Measurements from ENCODE around the gene MMP17. TPM values are rescaled to one million over a fixed set of nuclear protein-coding genes. Genes with fewer than 3 reads are reported as not detected.
A peak's percentile ranks its signal among the peaks of the same experiment; 100 is the strongest.

Gene MMP17
- total and polyA plus RNA-seq, 2 donors (not counting 1 experiment from before 2014, with no cell fraction given): 14.8 to 140 TPM

- ChIA-PET CTCF (interaction anchor here (0.7 to 1.3 kb wide), 2 partner anchors 42 to 210 kb away, joined by 3 to 5 read pairs; no protein-coding TSS in a partner anchor), POLR2A (interaction anchor here (1.6 kb wide), 1 partner anchor 24 kb away, joined by 4 read pairs; no protein-coding TSS in a partner anchor)
- Histone ChIP-seq H3K79me2 (ENCODE audit: control insufficient read depth, insufficient read depth, low read length) (no peaks in the 10 kb centered on the region), H2AFZ (ENCODE audit: insufficient read depth, low read depth, low read length, poor library complexity, severe bottlenecking) (no peak overlapping the region), H3K4me3 (ENCODE audit: control extremely low read depth in 1 of 5, extremely low read depth in 1 of 5, insufficient read depth in 1 of 5, low read depth in 2 of 5, low read length in 4 of 5) (no peak overlapping the region), H3K4me1 (ENCODE audit: control insufficient read depth in 2 of 2, insufficient read depth in 2 of 2, low read length in 2 of 2) (peaks cover 16 to 23% of the 10 kb centered on the region in 2 donors), H3K27ac (ENCODE audit: low read length in 2 of 2) (peak overlapping the region in 1 of 2 donors; percentile 24), H3K9me3 (ENCODE audit: control extremely low read depth in 1 of 3, control insufficient read depth in 2 of 3, insufficient read depth in 1 of 3, low read length in 2 of 3) (peaks cover 0 to 6% (median 0%) of the 10 kb centered on the region in 3 donors), H3K9ac (ENCODE audit: low read length) (no peak overlapping the region), H4K20me1 (ENCODE audit: control insufficient read depth, insufficient read depth, low read length, poor library complexity, severe bottlenecking) (no peaks in the 10 kb centered on the region), H3K27me3 (replicated peaks in 1 of 4; ENCODE audit: control extremely low read depth in 1 of 4, control insufficient read depth in 3 of 4, insufficient read depth in 4 of 4, low read length in 3 of 4) (no peaks in the 10 kb centered on the region), H3K4me2 (replicated peaks; ENCODE audit: low read depth, low read length, poor library complexity, severe bottlenecking) (peak overlapping the region; percentile 66), H3K36me3 (replicated peaks in 1 of 2; ENCODE audit: control extremely low read depth in 1 of 2, control insufficient read depth in 1 of 2, extremely low read depth in 1 of 2, insufficient read depth in 2 of 2, low read length in 1 of 2) (peaks cover 0 to 42% of the 10 kb centered on the region in 2 experiments)
- WGBS (ENCODE audit: insufficient coverage): 98% methylated on average over 25 of the region's 28 CpGs
- Mint-ChIP-seq H3K27ac (no peak overlapping the region), H3K4me1 (peaks cover 27% of the 10 kb centered on the region), H3K27me3 (no peaks in the 10 kb centered on the region), H3K4me3 (no peak overlapping the region), H3K9me3 (ENCODE audit: insufficient read depth) (no peaks in the 10 kb centered on the region)
- ATAC-seq (ENCODE audit: low read depth) (no peak), DNase-seq (no peak)
- intact Hi-C loops (cut with micrococcal nuclease): no loop called here
- no peak for TF ChIP-seq CTCF (IDR thresholded peaks at IDR 0.05)
- TF ChIP-seq EZH2 (IDR thresholded peaks at IDR 0.05; ENCODE audit: borderline replicate concordance, insufficient read depth, low read depth, low read length, poor library complexity, severe bottlenecking): no peak
Observed at GRCh38 chr12:131796754-131797587, 31.2 kb upstream of the MMP17 start.

- Mint-ChIP-seq H3K4me1 (peaks cover 27% of the 10 kb centered on the region), H3K27me3 (no peaks in the 10 kb centered on the region), H3K27ac (no peak overlapping the region), H3K9me3 (ENCODE audit: insufficient read depth) (no peaks in the 10 kb centered on the region), H3K4me3 (no peak overlapping the region)
- Histone ChIP-seq H2AFZ (ENCODE audit: insufficient read depth, low read depth, low read length, poor library complexity, severe bottlenecking) (no peak overlapping the region), H3K79me2 (ENCODE audit: control insufficient read depth, insufficient read depth, low read length) (no peaks in the 10 kb centered on the region), H3K4me3 (ENCODE audit: control extremely low read depth in 1 of 5, extremely low read depth in 1 of 5, insufficient read depth in 1 of 5, low read depth in 2 of 5, low read length in 4 of 5) (no peak overlapping the region), H3K27me3 (replicated peaks in 1 of 4; ENCODE audit: control extremely low read depth in 1 of 4, control insufficient read depth in 3 of 4, insufficient read depth in 4 of 4, low read length in 3 of 4) (no peaks in the 10 kb centered on the region), H3K27ac (ENCODE audit: low read length in 2 of 2) (no peak overlapping the region), H3K9ac (ENCODE audit: low read length) (no peak overlapping the region), H4K20me1 (ENCODE audit: control insufficient read depth, insufficient read depth, low read length, poor library complexity, severe bottlenecking) (no peaks in the 10 kb centered on the region), H3K9me3 (ENCODE audit: control extremely low read depth in 1 of 3, control insufficient read depth in 2 of 3, insufficient read depth in 1 of 3, low read length in 2 of 3) (peaks cover 0 to 6% (median 0%) of the 10 kb centered on the region in 3 donors), H3K36me3 (replicated peaks in 1 of 2; ENCODE audit: control extremely low read depth in 1 of 2, control insufficient read depth in 1 of 2, extremely low read depth in 1 of 2, insufficient read depth in 2 of 2, low read length in 1 of 2) (peaks cover 0 to 45% of the 10 kb centered on the region in 2 experiments), H3K4me2 (replicated peaks; ENCODE audit: low read depth, low read length, poor library complexity, severe bottlenecking) (no peak overlapping the region), H3K4me1 (ENCODE audit: control insufficient read depth in 2 of 2, insufficient read depth in 2 of 2, low read length in 2 of 2) (peaks cover 16 to 23% of the 10 kb centered on the region in 2 donors)
- DNase-seq (no peak), ATAC-seq (ENCODE audit: low read depth) (no peak)
- 99% methylated on average over 10 of the region's 10 CpGs for WGBS (ENCODE audit: insufficient coverage)
- ChIA-PET CTCF (no interaction called here), POLR2A (no interaction called here)
- intact Hi-C loops (cut with micrococcal nuclease): no loop called here
- TF ChIP-seq EZH2 (IDR thresholded peaks at IDR 0.05; ENCODE audit: borderline replicate concordance, insufficient read depth, low read depth, low read length, poor library complexity, severe bottlenecking): no peak
- TF ChIP-seq CTCF (IDR thresholded peaks at IDR 0.05): no peak
Observed at GRCh38 chr12:131797588-131797934, 30.6 kb upstream of the MMP17 start.
